ENCODE results near the gene GNLY.

Gene GNLY

GRCh38 chr2:85692039-85692645 lies 2.0 kb upstream of the GNLY start:
- TF ChIP-seq MAX (IDR thresholded peaks at IDR 0.05) (no peak), TAF1 (IDR thresholded peaks at IDR 0.05; ENCODE audit: low read depth) (no peak), EGR1 (IDR thresholded peaks at IDR 0.05) (no peak), CREB1 (IDR thresholded peaks at IDR 0.05; ENCODE audit: low read depth) (no peak), EP300 (IDR thresholded peaks at IDR 0.05; ENCODE audit: borderline replicate concordance) (no peak), NFIC (IDR thresholded peaks at IDR 0.05) (no peak), RAD21 (IDR thresholded peaks at IDR 0.05; ENCODE audit: low read depth) (no peak), FOXM1 (IDR thresholded peaks at IDR 0.05; ENCODE audit: borderline replicate concordance, low read depth) (no peak), CEBPB (IDR thresholded peaks at IDR 0.05) (no peak), REST (IDR thresholded peaks at IDR 0.05; ENCODE audit: low read depth) (no peak), USF1 (IDR thresholded peaks at IDR 0.05) (no peak), TCF12 (IDR thresholded peaks at IDR 0.05; ENCODE audit: low read depth) (no peak), ZBTB7A (IDR thresholded peaks at IDR 0.05; ENCODE audit: low read depth) (no peak)

- TF ChIP-seq CEBPB (IDR thresholded peaks at IDR 0.05) = no peak
Measured at GRCh38 chr2:85695121-85695520, 963 bp downstream of the GNLY start.

GRCh38 chr2:85695691-85696668 lies 1.8 kb downstream of the GNLY start:
- TF ChIP-seq NFIC (IDR thresholded peaks at IDR 0.05) (no peak), CREB1 (IDR thresholded peaks at IDR 0.05; ENCODE audit: low read depth) (no peak), USF1 (IDR thresholded peaks at IDR 0.05) (no peak), REST (IDR thresholded peaks at IDR 0.05; ENCODE audit: low read depth) (no peak), EGR1 (IDR thresholded peaks at IDR 0.05) (no peak), EP300 (IDR thresholded peaks at IDR 0.05; ENCODE audit: borderline replicate concordance) (no peak), CEBPB (IDR thresholded peaks at IDR 0.05) (no peak)

GRCh38 chr2:85697096-85697495 lies 2.9 kb downstream of the GNLY start:
- TF ChIP-seq RAD21 (IDR thresholded peaks at IDR 0.05; ENCODE audit: low read depth) (no peak), EP300 (IDR thresholded peaks at IDR 0.05; ENCODE audit: borderline replicate concordance) (no peak), MAX (IDR thresholded peaks at IDR 0.05) (no peak), TEAD4 (IDR thresholded peaks at IDR 0.05) (no peak), NFIC (IDR thresholded peaks at IDR 0.05) (no peak), EGR1 (IDR thresholded peaks at IDR 0.05) (no peak), ZBTB7A (IDR thresholded peaks at IDR 0.05; ENCODE audit: low read depth) (no peak), CREB1 (IDR thresholded peaks at IDR 0.05; ENCODE audit: low read depth) (no peak), CEBPB (IDR thresholded peaks at IDR 0.05) (no peak), REST (IDR thresholded peaks at IDR 0.05; ENCODE audit: low read depth) (no peak), TAF1 (IDR thresholded peaks at IDR 0.05; ENCODE audit: low read depth) (no peak), USF1 (IDR thresholded peaks at IDR 0.05) (no peak), YY1 (IDR thresholded peaks at IDR 0.05; ENCODE audit: low read depth) (no peak), TCF12 (IDR thresholded peaks at IDR 0.05; ENCODE audit: low read depth) (no peak), FOXM1 (IDR thresholded peaks at IDR 0.05; ENCODE audit: borderline replicate concordance, low read depth) (no peak)

Data from Ishikawa (cell line).